Cortex of kidney (tissue), 1 donor: ENCODE measurements around the gene IL17C.
"Not testable (repeated sequence)": the region's sequence is repeated elsewhere in the genome, so short reads cannot be mapped to it uniquely, and the experiment has no call there.

Experiments
- DNase-seq: peaks from one replicate; lab custom pipeline; 2025; lab: John Stamatoyannopoulos, UW

IL17C gene, protein sequence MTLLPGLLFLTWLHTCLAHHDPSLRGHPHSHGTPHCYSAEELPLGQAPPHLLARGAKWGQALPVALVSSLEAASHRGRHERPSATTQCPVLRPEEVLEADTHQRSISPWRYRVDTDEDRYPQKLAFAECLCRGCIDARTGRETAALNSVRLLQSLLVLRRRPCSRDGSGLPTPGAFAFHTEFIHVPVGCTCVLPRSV

DNA sequence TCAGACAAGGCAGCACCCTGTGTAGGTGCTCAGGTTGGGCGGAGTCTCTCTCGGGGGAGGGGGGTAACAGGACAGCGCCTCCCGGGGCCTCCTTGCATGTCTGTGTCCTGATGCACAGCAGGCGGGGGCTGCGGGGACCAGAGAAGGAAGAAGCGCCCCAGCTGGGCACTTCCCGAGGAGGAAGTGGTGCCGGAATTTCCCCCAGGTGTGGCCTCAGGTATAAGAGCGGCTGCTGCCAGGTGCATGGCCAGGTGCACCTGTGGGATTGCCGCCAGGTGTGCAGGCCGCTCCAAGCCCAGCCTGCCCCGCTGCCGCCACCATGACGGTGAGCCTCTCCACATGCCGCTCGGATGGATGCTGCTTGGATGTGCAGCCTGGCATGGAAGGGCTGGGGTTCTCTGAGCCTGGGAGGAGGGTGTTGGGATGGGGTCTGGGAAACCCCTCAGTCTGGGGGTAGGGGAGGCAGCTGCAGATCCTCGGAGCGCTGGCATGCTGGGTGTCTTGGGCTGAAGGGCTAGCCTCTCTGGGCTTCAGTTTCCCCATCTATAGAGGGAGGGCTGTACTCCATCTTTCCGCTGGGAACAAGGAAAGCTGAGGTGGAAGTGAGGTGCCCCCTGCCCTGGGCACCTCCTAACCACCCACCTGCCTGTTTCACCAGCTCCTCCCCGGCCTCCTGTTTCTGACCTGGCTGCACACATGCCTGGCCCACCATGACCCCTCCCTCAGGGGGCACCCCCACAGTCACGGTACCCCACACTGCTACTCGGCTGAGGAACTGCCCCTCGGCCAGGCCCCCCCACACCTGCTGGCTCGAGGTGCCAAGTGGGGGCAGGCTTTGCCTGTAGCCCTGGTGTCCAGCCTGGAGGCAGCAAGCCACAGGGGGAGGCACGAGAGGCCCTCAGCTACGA lies at the start of gene IL17C:
Gene IL17C (plus strand): TSS at position 250 of the 908 bp plus-strand sequence. CDS start 70 bp downstream, at position 320.
- no peak for DNase-seq

DNA sequence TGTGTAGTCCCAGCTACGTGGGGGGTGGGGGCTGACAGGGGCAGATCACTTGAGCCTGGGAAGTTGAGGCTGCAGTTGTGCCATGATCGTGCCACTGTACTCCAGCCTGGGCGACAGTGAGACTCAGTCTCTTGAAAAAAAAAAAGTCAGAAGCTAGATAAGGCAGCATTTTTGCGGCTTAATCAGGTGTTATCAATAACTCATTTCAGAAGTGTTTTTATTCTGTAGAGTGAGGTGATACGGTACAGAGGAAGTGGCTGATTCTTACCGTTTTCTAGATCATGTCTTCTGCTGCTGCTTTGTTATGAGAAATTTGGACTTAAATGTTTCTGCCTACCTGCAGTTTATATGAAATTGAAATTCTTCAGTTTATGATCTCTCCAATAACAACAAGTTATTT lies 49.6 kb upstream of the IL17C start:
- DNase-seq, result no peak

DNA sequence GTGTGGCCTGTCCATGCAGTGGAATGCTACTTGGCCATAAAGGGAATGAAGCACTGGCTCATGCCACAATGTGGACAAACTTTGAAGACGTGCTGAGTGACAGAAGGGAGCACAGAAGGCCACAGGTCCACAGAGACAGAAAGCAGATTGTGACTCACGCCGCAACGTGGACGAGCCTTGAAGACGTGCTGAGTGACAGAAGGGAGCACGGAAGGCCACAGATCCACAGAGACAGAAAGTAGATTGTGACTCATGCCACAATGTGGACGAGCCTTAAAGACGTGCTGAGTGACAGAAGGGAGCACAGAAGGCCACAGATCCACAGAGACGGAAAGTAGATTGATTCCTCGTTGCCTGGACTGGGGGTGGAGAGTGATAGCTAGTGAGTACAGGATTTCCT lies 48.9 kb upstream of the IL17C start:
- DNase-seq, result no peak

DNA sequence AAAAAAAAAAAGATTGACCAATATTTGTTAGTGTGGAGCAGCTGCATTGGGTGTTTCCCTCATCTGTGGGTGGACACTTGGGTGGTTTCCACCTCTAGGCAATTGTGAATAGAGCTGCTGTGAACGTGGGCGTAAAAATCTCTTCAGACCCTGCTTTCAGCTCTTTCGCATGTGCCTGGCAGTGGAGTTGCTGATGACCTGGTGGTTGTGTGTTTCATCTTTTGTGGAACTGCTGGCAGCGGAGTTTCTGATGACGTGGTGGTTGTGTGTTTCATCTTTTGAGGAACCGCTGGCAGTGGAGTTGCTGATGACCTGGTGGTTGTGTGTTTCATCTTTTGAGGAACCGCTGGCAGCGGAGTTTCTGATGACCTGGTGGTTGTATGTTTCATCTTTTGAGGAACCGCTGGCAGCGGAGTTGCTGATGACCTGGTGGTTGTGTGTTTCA lies 46.8 kb upstream of the IL17C start:
- no peak for DNase-seq

DNA sequence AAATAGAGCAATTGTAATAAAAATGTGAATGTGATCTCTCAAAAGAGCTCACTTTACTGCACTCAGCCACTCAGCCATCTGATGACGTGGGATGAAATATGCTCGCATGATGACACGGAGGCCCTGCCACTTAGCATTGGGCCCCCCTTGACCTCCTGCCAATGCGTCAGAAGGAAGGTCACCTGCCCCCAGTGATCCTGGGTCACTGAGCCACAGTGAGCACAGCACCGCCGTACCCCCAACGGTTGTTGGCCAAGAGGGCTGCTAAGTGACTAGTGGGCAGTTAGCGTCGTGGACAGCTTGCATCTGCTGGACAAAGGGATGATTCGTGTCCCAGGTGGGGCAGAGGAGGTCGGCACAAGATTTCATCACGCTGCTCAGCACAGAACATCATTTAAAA lies 45.3 kb upstream of the IL17C start:
- DNase-seq, result no peak

DNA sequence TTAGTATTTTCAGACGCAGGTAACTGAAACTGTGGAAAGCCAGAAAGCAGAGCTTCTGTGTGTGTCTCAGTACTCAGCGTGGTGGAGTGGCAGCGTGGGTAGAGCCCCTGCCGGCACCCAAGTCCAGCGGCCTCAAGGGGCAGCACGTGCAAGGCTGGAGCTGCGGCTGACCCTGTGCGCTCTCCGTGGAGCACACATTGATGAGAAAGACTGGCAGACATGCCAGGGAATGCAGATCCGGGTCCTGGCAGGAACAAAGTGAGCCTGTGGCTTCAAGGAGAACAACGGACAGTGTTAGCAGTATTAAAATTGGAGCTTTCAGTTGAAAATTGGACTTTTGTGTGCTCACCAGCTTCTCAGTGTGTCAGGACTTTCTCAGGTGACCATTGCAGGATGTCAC lies 44.9 kb upstream of the IL17C start:
- DNase-seq, result no peak

DNA sequence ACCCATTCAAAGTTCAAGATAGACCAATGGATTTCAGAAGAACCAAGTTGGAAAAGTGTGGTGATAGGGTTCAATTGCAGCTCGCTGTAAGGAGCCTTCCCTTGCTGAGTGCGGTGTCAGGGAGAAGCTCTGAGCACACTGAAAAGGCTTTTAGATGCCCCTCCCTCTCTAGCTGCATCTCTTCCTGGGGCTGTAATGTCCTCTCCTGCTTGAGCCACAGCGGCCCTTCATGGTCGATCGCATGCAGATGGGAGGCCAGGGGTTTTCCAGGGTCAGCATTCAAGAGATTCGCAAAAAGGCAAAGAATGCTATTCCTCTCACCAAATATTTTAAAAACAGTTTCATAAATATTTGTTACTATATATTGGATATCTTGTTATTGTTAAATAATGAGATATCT lies 44.5 kb upstream of the IL17C start:
- no peak for DNase-seq

DNA sequence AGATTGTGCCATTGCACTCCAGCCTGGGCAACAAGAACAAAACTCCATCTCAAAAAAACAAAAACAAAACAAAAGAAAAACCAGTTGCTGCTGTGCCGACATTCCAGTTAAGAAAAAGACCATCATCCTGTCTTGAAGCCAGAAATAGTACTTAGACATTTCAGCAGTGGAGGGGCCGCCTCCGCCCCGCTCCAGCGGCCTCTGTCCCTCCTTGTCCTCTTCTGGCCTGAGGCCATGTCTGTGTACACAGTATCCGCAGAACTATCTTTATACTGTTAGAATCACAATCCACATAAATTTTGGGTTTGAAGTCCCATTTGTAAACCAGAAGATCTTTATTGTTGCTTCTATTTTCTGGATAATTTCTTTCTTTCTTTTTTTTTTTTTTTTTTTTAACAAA lies 43.3 kb upstream of the IL17C start:
- DNase-seq, result no peak

DNA sequence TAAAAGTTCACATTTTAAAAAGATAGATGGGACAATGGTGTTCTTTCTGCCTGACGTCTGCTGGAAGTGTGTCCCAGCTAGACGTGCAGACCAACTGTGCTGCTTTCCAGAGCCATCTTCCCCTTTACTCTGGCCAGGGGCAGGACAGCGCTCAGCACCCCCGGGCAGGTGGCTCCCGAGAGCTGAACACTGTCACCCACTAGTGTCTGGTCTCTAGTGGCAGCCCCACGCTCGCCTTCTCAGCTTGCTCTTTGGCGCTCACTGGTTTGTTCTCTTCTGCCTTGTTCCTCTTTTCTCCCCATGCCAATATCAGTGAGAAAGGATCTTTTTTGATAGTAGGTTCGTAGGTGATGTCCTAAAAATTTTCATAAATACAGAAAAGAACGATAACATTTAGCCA lies 42.5 kb upstream of the IL17C start:
- DNase-seq, result no peak

DNA sequence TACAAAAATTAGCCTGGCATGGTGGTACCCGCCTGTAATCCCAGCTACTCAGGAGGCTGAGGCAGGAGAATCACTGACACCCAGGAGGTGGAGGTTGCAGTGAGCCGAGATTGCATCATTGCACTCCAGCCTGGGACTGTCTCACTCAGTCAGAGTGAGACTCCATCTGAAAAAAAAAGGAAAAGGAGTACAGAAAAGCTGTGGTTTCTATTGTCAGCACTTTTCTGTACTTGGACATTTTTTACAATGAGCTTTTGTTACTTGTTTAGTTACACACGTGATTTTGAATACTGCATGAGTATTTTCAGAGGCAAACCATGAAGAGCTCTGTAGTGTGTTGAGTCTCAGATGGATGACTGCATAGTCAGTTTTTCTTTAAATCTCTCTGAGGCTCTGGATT lies 41.9 kb upstream of the IL17C start:
- no peak for DNase-seq

DNA sequence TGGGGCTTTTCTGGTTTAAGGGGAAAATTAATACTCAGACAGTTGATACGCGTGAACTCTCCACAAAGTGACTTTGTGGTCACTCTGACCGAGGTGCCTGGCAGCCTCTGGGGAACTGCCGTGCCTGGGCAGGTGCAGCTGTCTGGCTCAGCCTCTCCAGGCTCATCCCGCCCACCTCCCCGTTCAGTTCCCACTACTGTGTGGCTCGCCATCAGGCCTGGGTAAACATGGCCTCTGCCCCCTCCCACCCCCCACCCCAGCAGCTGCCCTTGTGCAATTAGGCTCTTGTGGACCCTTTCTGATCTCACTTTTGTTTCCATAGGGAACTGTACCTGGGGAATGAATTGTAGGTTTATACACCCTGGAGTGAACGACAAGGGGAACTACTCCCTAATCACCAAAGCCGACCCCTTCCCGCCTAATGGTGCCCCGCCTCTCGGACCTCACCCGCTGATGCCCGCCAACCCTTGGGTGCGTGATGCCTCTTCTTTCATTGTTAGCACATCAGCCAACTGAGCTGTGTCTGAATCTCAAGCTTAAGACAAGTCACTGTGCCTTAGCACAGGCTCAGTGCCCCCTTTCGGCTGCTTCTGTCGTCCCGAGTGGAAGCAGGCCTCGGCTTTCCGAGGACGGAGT lies 40.4 kb upstream of the IL17C start:
- no peak for DNase-seq

DNA sequence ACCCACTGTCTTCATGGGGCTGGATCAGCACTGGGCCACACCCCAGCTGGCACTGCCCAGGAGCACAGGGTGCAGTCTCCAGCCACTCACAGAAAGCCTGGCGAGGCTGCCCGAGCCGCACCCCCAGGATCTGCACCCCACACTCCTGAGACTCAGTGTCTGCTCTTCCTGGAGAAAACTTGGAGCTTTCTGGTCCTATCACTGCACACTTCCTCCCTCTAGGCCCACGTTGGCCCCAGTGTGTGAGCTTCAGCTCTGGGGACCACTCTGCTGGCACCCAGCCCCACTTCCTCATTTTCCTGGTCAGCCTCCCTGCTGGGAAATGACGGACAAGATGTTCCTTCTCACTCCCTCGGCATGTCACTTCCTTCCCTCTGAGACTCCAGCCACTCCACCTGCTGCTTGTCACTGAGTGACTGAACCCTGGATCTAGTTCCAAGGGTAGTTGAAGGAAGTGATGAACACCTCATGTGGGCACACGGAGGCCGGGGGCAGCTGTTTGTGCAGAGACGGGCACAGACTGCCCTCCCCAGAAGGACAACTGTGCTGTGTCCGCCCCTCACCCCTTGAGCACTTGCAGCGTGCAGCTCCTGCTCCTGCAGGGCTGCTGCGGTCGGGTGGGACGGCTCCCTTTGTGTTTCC lies 39.2 kb upstream of the IL17C start:
- no peak for DNase-seq

DNA sequence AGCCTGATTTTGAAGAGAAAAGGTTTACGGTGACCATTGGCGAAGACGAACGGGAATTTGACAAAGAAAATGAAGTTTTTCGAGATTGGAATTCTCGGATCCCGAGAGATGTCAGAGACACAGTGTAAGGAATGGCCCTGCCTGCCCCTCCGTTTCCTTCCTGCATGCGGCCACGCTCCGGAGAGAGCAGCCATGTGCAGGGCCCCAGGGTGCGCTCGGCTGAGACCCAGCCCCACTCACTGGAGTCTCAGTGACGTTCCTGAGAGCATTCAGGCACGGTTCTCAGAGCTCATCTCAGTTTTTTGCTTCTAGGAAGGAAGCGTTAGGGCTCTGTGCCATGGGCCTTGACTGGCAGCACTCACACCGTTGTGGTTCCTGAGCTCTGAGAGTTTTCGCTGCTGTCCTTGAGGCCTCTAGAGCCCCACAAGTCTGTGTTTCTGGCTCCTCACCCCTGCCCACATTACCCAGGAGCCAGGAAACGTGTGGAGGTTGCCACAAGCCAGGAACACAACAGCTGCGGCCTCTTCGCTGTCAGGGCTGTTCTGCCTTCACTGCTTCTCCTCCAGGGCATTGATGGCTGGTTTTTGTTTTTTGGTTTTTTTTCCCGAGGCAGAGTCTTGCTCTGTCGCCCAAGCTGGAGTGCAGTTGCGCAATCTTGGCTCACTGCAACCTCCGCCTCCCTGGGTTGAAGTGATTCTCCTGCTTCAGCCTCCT lies 38.4 kb upstream of the IL17C start:
- DNase-seq, result no peak

DNA sequence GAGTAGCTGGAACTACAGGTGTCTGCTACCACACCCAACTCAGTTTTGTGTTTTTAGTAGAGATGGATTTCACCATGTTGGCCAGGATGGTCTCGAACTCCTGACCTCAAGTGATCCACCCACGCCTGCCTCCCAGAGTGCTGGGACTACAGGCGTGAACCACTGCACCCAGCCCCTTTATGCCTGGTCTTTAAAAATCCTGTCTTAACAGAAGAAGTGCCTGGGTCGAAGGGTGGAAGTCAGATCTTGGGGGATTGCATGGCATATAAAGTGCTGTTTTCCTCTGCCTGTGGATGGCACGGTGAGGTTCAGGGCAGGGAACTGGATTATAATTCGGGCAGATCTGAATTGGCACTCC lies 37.9 kb upstream of the IL17C start:
- DNase-seq, result no peak

DNA sequence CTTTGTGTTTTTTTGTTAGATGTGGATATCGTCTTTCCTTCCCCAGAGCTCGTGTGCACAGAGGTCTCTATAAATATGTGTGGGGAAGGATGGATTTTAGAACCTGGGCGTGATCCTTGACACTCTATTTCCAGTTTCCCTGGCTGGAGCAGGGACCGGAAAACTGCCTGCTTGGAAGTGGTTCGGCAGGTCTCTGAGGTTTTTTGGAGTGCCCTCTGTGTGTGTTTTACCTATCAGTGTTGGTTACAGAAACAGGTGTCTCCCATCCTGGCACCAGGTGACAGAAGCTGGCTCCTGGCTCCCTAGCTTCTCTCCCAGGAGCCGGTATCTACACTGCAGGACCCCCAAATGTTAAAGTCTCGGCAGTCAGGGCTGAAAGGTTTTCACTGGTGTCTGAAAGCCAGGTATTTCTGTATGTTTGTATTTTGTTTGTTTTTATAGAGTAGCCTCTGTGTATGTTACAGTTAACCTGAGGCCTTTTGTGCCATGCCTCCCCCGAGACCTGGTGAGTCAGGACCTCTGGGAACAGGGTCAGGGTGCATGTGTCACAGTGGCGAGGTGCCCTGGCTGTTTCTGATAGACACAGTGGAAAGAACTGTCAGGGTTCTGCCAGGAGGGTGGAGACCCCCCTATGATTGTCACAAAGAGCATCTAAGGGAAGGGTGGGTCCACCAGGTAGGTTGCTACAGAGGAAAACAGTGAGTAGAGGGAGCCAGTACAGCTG lies 36.9 kb upstream of the IL17C start:
- DNase-seq, result no peak

DNA sequence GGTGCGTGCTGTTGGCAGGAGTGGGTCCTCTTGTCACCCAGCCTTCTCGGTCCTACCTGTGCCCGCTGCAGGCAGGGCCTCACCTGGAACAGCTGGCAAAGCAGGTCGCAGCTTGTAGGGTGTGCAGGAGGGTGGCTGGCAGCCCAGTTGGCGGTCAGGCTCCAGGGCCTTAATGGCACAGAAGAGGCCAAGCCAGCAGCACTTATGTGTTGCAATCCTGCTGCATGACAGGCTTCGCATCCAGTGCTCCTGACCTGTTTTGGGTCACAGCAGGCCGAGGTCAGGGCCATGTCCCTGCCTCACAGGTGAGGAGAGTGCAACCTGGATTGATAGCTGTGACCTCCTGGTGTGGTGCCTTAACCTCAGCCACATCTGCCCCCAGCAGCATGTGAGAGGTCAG lies 36.3 kb upstream of the IL17C start:
- DNase-seq, result no peak

DNA sequence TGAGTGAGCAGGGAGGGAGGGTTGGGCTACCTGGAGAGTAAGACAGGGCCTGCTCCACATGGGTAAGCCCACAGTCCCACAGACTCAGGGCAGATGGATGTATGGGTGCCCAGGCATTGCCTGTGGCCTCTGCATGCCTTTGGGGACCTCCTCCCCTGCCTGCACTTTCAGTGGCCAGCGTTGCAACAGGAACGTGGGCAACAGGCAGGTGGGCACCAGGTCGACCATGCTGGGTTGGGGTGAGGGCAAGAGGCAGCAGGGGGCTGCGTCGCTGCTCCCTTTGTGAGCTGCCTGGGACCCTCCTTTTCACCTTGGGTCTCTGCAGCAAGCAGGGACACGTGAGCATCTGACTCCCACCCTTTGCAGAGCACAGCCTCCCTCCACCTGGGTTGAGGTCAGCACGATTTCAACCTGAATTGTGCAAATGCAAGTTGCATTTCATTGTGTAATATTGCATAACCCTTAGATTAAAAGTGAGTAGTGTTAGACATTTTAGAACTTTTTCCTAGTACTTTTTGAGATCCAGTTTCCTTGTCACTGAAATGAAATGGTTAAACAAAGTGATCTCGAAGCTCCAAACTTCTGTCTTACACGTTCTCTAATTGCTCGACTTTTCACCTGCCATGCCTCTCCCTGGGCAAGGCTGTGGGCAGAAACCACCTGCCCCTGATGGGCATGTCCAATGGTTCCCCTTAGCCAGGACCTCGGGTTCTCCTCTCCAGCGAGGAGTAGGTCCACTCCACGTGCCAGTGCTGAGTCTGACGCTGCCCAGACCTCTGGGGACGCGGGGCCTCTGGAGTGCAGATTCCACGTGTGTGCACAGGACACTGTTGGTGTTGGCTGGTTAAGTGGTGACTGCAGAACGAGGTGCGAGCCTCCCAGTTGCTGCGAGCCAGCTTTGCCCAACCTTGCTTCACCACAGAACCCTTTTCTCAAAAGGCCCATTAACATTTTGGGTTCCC lies 32.9 kb upstream of the IL17C start:
- DNase-seq, result no peak

DNA sequence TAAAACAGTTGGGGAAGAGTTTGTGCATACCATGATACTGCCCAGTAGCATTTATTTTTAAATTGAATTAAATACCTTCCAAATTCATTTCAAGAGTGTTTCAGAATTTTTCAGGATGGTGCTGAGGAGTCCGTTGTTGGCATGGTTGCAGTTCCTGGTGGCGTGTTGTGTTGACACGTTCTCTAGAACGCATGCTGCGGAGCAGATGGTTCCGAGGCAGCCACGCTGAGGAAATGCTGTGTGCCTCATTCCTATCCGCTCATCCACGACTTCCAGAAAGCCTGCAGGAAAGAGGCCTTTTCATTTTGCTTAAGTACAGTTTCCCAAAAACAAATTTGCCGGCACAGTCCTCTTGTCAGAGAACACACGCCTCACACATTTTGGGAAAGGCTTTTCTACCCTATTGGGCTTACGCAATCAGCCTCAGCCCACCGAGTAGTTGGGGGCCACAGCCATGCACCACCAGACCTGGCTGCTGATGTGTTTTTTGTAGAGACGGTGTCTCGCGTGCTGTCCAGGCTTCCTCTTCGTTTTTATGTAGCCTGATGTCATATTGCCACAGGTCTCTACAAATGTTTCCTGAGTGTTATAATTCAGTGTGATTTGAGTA lies 32.1 kb upstream of the IL17C start:
- DNase-seq, result no peak

DNA sequence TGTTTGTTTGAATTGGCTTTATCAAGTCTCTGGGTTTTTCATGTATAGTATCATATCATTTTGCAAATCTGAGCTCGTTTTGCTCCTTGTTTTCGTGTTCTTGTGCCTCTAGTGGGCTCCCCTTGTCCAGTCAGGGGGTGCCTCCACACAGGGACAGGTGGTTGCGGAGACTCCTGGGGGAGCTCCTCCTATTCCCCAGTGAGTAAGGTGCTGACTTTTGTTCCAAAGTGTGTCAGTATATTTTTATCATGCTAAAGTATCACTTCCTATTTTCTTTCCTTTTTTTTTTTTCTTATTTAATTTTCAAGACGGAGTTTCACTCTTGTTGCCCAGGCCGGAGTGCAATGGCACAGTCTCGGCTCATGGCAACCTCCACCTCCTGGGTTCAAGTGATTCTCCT lies 30.3 kb upstream of the IL17C start:
- DNase-seq, result no peak

DNA sequence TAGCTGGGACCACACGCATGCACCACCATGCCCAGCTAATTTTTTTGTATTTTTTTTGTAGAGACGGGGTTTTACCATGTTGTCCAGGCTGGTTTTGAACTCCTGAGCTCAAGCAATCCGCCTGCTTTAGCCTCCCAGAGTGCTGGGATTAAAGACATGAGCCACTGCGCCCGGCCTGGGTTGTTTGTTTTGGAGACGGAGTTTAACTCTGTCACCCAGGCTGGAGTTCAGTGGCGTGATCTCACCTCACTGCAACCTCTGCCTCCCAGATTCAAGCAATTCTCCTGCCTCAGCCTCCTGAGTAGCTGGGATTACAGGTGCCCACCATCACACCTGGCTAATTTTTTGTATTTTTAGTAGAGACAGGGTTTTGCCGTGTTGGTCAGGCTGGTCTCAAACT lies 28.9 kb upstream of the IL17C start:
- DNase-seq, result not testable (repeated sequence)
